ENCODE results near the gene ZSCAN23.
"Not testable (repeated sequence)": the region's sequence is repeated elsewhere in the genome, so short reads cannot be mapped to it uniquely, and the experiment has no call there.

The ZSCAN23 gene

DNA sequence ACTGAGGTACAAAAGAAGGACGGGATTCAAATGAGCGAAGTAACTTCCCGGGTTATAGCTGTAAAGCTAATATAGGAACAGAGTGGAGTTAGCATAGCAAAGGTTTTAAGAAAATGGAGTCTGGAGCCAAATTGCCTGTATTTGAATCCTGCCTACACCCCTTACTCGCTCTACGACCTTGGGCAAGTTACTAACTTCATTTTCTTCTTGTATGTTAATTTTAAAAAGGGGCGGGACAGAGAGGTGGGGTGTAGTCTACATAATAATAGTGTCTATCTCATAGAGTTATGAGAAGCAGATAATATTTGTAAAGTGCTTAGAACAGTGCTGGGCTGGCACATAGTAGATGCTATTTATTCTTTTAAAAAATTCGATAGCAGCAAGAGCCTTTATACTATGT, 705 bp downstream of the ZSCAN23 start:
- in situ Hi-C loops (cut with HindIII; ENCODE audit: low sequenced_read_pairs), result no loop called here

DNA sequence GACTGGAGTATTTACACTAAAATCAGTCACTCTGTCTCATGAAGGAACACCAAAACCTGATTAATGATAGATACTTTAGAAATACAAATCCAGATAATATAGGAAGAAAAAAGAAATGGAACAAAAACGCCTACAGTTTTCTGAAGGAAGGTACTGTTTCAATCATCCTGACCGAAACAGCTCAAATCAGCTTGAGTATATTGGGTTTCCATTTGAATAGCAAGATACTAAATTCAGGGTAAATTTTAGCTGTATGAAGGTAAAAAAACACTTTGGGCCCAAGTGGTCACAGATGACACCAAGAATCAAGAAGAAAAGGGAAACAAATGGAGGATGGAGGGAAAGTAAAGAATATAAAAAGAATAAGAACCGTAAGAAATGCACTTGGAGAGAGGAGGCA, 6.9 kb downstream of the ZSCAN23 start:
- in situ Hi-C loops (cut with HindIII; ENCODE audit: low sequenced_read_pairs), result no loop called here

DNA sequence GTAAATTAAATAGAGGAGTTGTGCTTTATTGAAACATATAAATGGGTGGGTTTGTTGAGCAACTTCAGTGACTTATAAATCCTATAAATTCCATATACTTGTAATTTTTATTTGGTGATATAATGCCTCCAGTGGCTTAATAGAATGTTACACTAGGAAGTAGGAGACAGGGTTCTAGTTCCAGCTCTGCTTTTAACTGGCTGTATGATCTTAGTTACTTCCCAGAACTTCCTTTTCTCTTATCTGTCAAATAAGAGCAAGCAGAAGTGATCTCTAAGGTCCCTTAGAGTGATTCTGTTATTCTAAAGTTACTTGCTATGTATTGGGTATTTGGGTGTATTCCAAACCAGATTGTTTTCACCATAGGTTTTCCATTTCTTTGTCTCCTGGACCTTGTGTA, 10.2 kb downstream of the ZSCAN23 start:
- in situ Hi-C loops (cut with HindIII; ENCODE audit: low sequenced_read_pairs), result no loop called here

GRCh38 chr6:28429781-28430180, 13.5 kb downstream of the ZSCAN23 start:
- in situ Hi-C loops (cut with HindIII; ENCODE audit: low sequenced_read_pairs), result no loop called here

DNA sequence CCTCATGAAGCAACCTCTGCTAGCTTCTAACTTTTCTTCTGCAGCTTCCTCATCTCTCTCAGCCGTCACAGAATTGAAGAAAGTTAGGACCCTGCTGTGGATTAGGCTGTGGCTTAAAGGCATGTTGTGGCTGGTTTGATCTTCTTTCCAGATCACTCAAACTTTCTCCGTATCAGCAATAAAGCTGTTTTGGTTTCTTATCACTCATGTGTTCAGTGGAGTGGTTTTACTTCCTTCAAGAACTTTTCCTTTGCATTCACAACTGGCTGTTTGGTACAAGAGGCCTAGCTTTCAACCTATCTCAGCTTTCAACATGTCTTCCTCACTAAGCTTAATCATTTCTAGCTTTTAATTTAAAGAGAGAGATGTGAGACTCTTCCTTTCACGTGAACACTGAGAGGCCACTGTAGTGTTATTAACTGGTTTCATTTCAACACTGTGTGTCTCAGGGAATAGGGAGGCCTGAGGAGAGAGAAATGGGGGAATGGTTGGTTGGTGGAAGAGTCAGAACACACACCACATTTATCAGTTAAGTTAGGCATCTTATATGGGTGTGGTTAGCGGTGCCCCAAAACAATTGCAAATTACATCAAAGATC, 17.2 kb downstream of the ZSCAN23 start:
- in situ Hi-C loops (cut with HindIII; ENCODE audit: low sequenced_read_pairs), result no loop called here

GRCh38 chr6:28424163-28424562, 19.1 kb downstream of the ZSCAN23 start:
- in situ Hi-C loops (cut with HindIII; ENCODE audit: low sequenced_read_pairs), result no loop called here

DNA sequence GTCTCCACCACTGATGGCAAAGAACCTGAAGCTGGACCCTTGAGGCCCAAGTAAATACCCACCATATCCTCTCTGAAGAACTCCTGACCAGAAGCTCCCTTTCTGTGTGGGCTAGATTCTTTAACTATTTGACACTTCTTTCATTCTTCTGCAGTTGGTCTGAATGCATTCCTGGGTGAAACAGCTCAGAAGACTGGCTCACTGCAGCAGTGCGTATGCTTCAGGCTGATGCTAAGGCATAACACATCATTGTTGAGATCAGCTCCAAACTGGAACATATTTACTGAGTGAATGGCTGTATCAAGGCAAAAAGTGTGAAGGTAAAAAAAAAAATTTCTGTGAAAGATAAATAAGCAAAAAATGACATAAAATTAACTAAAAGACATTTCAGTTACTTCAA, 19.7 kb downstream of the ZSCAN23 start:
- in situ Hi-C loops (cut with HindIII; ENCODE audit: low sequenced_read_pairs), result no loop called here

- in situ Hi-C loops (cut with HindIII; ENCODE audit: low sequenced_read_pairs), result no loop called here
Measured at GRCh38 chr6:28413681-28414080, 29.6 kb downstream of the ZSCAN23 start.

DNA sequence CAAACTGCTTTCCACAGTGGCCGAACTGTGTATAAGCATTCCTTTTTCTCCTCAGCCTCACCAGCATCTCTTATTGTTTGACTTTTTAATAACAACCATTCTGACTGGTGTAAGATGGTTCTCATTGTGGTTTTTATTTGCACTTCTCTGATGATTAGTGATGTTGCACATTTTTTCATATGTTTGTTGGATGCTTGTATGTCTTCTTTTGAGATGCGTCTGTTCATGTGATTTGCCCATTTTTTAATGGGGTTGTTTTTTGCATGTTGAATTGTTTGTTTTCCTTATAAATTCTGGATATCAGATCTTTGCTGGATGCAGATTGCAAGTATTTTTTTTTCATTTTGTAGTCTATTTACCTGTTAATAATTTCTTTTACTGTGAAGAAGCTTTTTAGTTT, 32.5 kb downstream of the ZSCAN23 start:
- in situ Hi-C loops (cut with HindIII; ENCODE audit: low sequenced_read_pairs), result no loop called here

- in situ Hi-C loops (cut with HindIII; ENCODE audit: low sequenced_read_pairs), result no loop called here
Measured at GRCh38 chr6:28408076-28408802, 35.1 kb downstream of the ZSCAN23 start.

DNA sequence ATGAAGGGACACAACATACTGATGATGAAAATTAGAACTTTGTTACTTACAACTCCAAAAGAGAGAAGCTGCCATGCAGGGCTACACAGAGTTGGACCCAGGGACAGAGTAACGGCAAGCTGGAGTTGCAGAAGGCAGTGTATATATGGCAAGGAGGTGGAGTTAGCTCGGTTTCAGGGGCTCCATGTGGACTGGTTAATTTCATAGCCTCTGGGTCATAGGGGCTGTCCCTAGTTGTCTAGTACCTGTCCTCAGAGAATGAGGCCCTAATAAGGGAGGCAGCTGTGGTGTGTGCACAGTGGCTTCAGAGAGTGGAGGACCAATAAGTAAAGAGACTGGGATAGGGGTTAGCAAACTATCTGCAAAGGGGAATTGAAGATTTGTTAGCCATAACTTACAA, 35.9 kb downstream of the ZSCAN23 start:
- in situ Hi-C loops (cut with HindIII; ENCODE audit: low sequenced_read_pairs), result no loop called here

DNA sequence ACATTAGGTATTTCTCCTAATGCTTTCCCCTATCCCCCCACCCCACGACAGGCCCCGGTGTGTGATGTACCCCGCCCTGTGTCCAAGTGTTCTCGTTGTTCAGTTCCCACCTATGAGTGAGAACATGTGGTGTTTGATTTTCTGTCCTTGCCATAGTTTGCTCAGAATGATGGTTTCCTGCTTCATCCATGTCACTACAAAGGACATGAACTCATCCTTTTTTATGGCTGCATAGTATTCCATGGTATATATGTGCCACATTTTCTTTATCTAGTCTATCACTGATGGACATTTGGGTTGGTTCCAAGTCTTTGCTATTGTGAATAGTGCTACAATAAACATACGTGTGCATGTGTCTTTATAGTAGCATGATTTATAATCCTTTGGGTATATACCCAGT, 39.4 kb downstream of the ZSCAN23 start:
- in situ Hi-C loops (cut with HindIII; ENCODE audit: low sequenced_read_pairs), result not testable (repeated sequence)

GRCh38 chr6:28402197-28402596, 41.1 kb downstream of the ZSCAN23 start:
- in situ Hi-C loops (cut with HindIII; ENCODE audit: low sequenced_read_pairs), result no loop called here

DNA sequence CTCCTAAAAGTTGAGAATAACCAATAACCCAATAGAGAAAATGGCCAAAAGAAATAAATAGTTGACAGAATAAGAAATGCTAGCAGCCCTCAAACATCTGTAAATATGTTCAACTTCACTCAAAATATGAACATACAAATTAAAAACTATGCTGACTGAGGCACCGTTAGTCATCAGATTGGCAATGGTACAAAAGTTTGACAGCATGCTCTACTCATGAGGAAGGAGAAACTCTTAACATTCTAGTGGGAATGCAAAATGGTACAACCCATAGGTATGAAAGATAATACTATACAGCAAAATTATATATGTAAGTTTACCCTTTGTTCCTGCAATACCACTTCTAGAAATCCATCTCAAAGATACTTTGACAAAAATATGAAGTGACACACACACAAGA, 42.1 kb downstream of the ZSCAN23 start:
- in situ Hi-C loops (cut with HindIII; ENCODE audit: low sequenced_read_pairs), result no loop called here

GRCh38 chr6:28400122-28400451, 43.2 kb downstream of the ZSCAN23 start:
- in situ Hi-C loops (cut with HindIII; ENCODE audit: low sequenced_read_pairs), result no loop called here

GRCh38 chr6:28399350-28400121, 43.8 kb downstream of the ZSCAN23 start, which contains the start of gene ZSCAN12:
TSS of gene ZSCAN12 (minus strand) at chr6:28399747. CDS start at chr6:28398405, 1,342 bp downstream.
- in situ Hi-C loops (cut with HindIII; ENCODE audit: low sequenced_read_pairs), result no loop called here

DNA sequence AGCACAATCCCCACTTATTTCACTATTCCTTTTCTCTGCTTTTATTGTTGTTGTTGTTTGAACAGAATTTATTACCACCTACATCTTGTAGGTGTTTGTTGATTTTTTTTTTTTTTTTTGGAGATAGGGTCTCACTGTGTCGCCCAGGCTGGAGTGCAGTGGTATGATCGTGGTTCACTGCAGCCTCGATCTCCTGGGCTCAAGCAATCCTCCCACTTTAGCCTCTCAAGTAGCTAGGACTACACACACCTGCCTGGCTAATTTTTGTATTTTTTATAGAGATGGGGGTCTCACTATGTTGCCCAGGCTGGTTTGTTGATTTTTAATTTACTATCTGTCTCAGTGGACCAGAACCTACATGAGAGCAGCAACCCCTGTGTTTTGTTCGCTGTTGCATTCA, 47.4 kb downstream of the ZSCAN23 start:
- in situ Hi-C loops (cut with HindIII; ENCODE audit: low sequenced_read_pairs), result no loop called here

- in situ Hi-C loops (cut with HindIII; ENCODE audit: low sequenced_read_pairs), result no loop called here
Measured at GRCh38 chr6:28393912-28394662, 49.2 kb downstream of the ZSCAN23 start.

- in situ Hi-C loops (cut with HindIII; ENCODE audit: low sequenced_read_pairs), result no loop called here
Measured at GRCh38 chr6:28390688-28391087, 52.6 kb downstream of the ZSCAN23 start.

- in situ Hi-C loops (cut with HindIII; ENCODE audit: low sequenced_read_pairs), result loop anchor here (5.0 kb wide), 1 partner anchor 132 kb away; the partner anchor contains the start of gene ZKSCAN4
Measured at GRCh38 chr6:28384143-28384533, 59.2 kb downstream of the ZSCAN23 start.
